Body of pancreas (tissue), 4 donors: ENCODE data around the gene PLA2G10.
"Not testable (repeated sequence)": the region's sequence is repeated elsewhere in the genome, so short reads cannot be mapped to it uniquely, and the experiment has no call there.

ENCODE experiments used
- CTCF ChIP-seq, 7 experiments: fragments of 450-650 bp in 4 of 7; fragments of 200-600 bp in 3 of 7; sonication (generic) in 3 of 7; IDR thresholded peaks; one replicate each; pipeline ENCODE4 v1.5.1; 2016 to 2019; ENCODE audit warnings: antibody characterized with exemption in 7 of 7
- POLR2A ChIP-seq, 3 donors: fragments of 450-650 bp; IDR thresholded peaks; one replicate each; pipeline ENCODE4 v1.6.1; 2016; ENCODE audit warnings: antibody characterized with exemption in 3 of 3, mild to moderate bottlenecking in 2 of 3

GRCh38 chr16:14630620-14631330 is 63.3 kb downstream of the PLA2G10 start:
- TF ChIP-seq CTCF, POLR2A (IDR thresholded peaks at IDR 0.05): not testable (repeated sequence)
